Effector memory CD8-positive, alpha-beta T cell (primary cell): ENCODE measurements around the gene LAPTM5.
A peak's percentile ranks its signal among the peaks of the same experiment; 100 is the strongest.

Experiments used
- ATAC-seq: fragments of 150-1000 bp; cut with Tn5 transposase; replicated peaks from 2 replicates; pipeline ENCODE4 v1.10.0; 2021; ENCODE audit warnings: mild to moderate bottlenecking, moderate library complexity
- DNase-seq, 3 experiments: peaks; one replicate each; pipeline ENCODE4 v3.0.0; 2021
- H3K27ac Mint-ChIP-seq, 2 donors: one replicate each; pipeline ENCODE4 v1.8.0; 2022; ENCODE audit warnings: mild to moderate bottlenecking in 2 of 2, mixed read lengths in 2 of 2, moderate library complexity in 2 of 2
- H3K27me3 Mint-ChIP-seq, 2 donors: one replicate each; pipeline ENCODE4 v1.8.0; 2022; ENCODE audit warnings: mixed read lengths in 2 of 2
- H3K36me3 Mint-ChIP-seq: one replicate; pipeline ENCODE4 v1.8.0; 2022; ENCODE audit warnings: mild to moderate bottlenecking, moderate library complexity, mixed read lengths; ENCODE audit not compliant: insufficient read depth
- H3K4me1 Mint-ChIP-seq, 2 donors: one replicate each; pipeline ENCODE4 v1.8.0; 2022; ENCODE audit warnings: low read depth in 2 of 2, mixed read lengths in 2 of 2
- H3K4me3 Mint-ChIP-seq, 2 donors: one replicate each; pipeline ENCODE4 v1.8.0; 2022; ENCODE audit warnings: mild to moderate bottlenecking in 2 of 2, mixed read lengths in 2 of 2, moderate library complexity in 2 of 2
- H3K9me3 Mint-ChIP-seq, 2 donors: one replicate each; pipeline ENCODE4 v1.8.0; 2022; ENCODE audit warnings: mixed read lengths in 2 of 2

LAPTM5 gene

DNA sequence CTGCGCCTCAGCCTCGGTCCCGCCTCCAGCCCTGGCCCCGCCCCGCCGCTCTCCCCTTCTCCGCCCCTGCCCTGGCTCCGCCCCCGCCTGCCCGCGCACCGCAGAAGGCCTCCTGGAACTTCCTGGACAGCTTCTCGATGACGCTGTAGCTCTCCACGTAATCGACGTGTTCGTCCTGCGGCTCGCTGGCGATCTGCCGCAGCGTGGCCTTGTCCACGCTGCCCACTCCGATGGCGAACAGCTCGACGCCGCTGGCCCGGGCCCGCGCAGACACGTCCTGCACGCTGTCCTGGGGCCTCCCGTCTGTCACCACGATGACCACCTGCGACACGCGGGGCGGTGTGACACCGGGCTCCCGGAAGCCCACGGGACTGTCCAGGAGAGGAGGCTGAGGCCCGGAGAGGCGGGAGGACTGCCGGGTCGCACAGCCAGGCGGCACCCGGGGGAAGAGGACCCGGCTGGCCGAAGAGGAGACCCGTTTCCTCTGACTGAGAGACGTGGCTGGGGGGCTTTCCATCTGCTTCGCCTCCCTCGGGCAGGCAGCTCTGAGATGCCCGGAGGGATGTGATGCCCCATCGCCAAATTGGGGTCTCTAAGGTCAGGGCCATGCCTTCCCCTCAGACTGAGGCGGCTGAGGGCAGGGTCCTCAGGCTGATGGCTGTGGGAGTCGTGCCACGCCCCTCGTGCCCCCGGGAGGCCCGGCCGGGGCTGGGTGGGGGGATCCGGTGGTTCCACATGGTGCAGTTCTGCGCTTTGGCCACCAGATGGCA is 38.8 kb downstream of the LAPTM5 start:
- Mint-ChIP-seq H3K27me3 (no peaks in the 10 kb centered on the region), H3K4me1 (peaks cover 6 to 19% of the 10 kb centered on the region in 2 donors), H3K9me3 (no peaks in the 10 kb centered on the region), H3K27ac (peak overlapping the region; percentile 98 to 99), H3K4me3 (peak overlapping the region; percentile 88 to 93), H3K36me3 (peaks cover 31% of the 10 kb centered on the region)
- DNase-seq = peak; percentile 82 to 97 (median 96)
- peak; percentile 68 for ATAC-seq

DNA sequence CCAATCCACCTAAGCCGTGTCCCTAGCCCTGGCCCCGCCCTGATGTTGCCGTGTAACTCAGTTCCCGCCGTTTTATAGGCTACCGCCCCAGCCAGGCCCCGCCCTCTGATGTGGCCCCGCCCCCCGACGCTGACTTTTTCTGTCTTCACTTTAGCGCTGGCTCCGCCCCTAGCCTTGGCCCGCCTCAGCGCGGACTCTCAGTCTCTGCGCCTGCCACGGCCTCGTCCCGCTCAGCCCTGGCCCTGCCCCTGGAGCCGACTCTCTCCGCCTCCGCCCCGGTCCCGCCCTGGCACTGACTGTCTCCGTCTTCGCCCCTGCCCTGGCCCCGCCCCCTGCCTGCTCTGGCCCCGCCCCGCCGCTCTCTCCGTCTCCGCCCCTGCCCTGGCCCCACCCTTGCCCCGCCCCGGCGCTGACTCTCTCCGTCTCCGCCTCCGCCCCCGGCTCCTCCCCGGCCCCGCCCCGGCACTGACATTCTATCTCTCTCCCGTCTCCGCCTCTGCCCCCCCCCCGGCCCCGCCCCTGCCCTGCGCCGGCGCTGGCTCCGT is 39.4 kb downstream of the LAPTM5 start:
- H3K4me1 Mint-ChIP-seq = peaks cover 4 to 18% of the 10 kb centered on the region in 2 donors
- H3K9me3 Mint-ChIP-seq = no peaks in the 10 kb centered on the region
- peaks cover 0 to 3% of the 10 kb centered on the region in 2 donors for H3K27me3 Mint-ChIP-seq
- H3K4me3 Mint-ChIP-seq = peak overlapping the region; percentile 88 to 93
- DNase-seq = peak; percentile 97 to 99 (median 98)
- peak overlapping the region; percentile 98 to 99 for H3K27ac Mint-ChIP-seq
- peak; percentile 82 for ATAC-seq
- H3K36me3 Mint-ChIP-seq = peaks cover 28% of the 10 kb centered on the region

GRCh38 chr1:30716646-30717045 is 40.9 kb downstream of the LAPTM5 start:
- Mint-ChIP-seq H3K9me3 (no peaks in the 10 kb centered on the region), H3K27me3 (peaks cover 10 to 18% of the 10 kb centered on the region in 2 donors), H3K4me3 (peak overlapping the region; percentile 40 to 93), H3K4me1 (peaks cover 4 to 16% of the 10 kb centered on the region in 2 donors), H3K36me3 (peaks cover 26% of the 10 kb centered on the region), H3K27ac (peak overlapping the region in 1 of 2 donors; percentile 15)
- DNase-seq = no peak
- ATAC-seq = no peak

DNA sequence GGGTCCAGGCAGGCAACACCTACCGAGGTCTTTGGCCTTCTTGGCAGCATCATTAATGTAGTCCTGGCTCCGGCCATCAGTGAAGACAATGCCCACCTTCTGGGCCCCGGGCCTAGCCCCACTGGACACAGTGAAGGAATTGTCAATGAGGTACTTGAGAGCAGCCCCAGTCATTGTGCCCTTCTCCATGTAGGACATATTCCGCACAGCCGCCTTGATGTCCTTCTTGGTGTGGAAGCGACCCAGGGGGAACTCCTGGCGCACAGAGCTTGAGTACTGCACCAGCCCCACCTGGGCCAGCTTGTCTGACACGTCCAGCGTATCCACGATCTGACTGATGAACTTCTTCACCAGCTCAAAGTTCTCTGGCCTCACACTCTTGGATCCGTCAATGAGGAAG is 41.7 kb downstream of the LAPTM5 start:
- Mint-ChIP-seq H3K9me3 (no peaks in the 10 kb centered on the region), H3K4me1 (peaks cover 4 to 13% of the 10 kb centered on the region in 2 donors), H3K36me3 (peaks cover 21% of the 10 kb centered on the region), H3K27ac (no peak overlapping the region), H3K4me3 (no peak overlapping the region), H3K27me3 (peaks cover 17 to 21% of the 10 kb centered on the region in 2 donors)
- DNase-seq = no peak
- ATAC-seq = no peak

DNA sequence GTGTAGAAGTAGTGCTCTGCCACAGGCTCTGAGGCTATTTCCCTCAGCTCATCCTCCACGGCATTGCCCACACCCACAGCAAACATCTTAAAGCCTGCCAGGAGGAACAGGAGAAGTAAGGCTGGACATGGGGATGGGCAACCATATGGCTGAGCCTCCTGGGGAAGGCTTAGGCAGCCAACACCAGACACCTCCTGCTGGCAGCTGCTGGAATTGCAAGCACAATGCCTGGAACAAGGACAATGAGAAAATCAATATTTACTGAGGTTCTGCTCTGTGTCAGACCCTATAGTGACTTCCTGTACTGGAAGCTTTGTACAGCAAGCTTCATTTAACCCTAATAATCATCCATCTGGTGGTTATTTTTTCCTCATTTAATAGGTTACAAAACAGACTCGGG is 42.4 kb downstream of the LAPTM5 start:
- H3K27me3 Mint-ChIP-seq = peaks cover 23 to 24% of the 10 kb centered on the region in 2 donors
- no peak overlapping the region for H3K27ac Mint-ChIP-seq
- DNase-seq (no peak), ATAC-seq (no peak)
- H3K4me3 Mint-ChIP-seq = no peak overlapping the region
- H3K4me1 Mint-ChIP-seq = peaks cover 4 to 13% of the 10 kb centered on the region in 2 donors
- H3K9me3 Mint-ChIP-seq = no peaks in the 10 kb centered on the region
- H3K36me3 Mint-ChIP-seq = peaks cover 21% of the 10 kb centered on the region

DNA sequence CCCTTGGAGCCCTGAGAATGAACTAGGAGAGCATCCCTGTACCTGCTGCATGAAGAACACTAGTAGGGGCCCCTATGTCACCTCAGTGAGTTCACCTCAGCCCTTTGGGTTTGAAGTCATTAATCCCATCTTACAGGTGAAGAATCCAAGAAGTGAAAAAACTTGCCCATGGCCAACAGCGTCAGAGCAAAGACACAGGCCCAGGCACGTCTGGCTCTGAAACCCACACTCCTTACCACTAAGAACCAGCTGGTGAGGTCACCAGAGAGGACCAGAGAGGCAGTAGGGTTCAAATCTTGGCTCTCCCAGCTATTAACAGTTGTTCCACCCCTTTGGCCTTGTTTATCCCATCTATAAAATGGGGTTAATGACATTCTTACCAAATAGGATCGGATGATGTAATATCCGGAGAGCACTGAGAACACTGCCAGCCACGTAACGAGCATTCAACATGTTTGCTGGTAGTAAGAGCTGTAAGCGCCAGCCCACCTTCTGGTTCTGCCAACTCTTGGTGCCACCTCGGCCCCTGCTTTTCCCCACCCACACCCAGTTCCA is 43.0 kb downstream of the LAPTM5 start:
- ATAC-seq (no peak), DNase-seq (no peak)
- peaks cover 21% of the 10 kb centered on the region for H3K36me3 Mint-ChIP-seq
- no peak overlapping the region for H3K27ac Mint-ChIP-seq
- peaks cover 4 to 11% of the 10 kb centered on the region in 2 donors for H3K4me1 Mint-ChIP-seq
- H3K4me3 Mint-ChIP-seq = no peak overlapping the region
- H3K9me3 Mint-ChIP-seq = no peaks in the 10 kb centered on the region
- peaks cover 29 to 30% of the 10 kb centered on the region in 2 donors for H3K27me3 Mint-ChIP-seq

- Mint-ChIP-seq H3K9me3 (no peaks in the 10 kb centered on the region), H3K27me3 (peaks cover 35 to 36% of the 10 kb centered on the region in 2 donors), H3K27ac (no peak overlapping the region), H3K4me3 (no peak overlapping the region), H3K4me1 (peaks cover 4 to 8% of the 10 kb centered on the region in 2 donors), H3K36me3 (peaks cover 19% of the 10 kb centered on the region)
- ATAC-seq = no peak
- no peak for DNase-seq
Measured at GRCh38 chr1:30714025-30714424, 43.5 kb downstream of the LAPTM5 start.

DNA sequence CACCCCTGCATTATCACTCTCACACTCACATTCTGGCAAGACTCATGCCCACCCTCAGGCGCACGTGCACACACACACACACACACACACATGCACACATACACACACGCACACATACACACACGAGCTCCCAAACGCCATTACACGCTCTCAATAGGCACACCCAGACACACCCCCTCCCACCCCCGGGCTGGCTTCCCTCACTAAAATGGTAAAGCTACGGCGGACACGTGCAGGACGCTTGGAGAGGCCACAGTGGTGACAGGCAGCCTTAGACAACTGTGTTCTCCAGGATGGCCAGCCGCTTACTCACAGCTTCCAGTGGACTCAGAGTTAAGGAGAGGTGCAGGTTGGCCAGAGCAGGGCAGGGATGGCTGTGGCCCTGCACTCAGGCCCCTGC is 44.3 kb downstream of the LAPTM5 start:
- Mint-ChIP-seq H3K4me3 (no peak overlapping the region), H3K4me1 (peaks cover 4 to 5% of the 10 kb centered on the region in 2 donors), H3K36me3 (peaks cover 12% of the 10 kb centered on the region), H3K27me3 (peaks cover 42 to 43% of the 10 kb centered on the region in 2 donors), H3K27ac (no peak overlapping the region), H3K9me3 (no peaks in the 10 kb centered on the region)
- ATAC-seq (no peak), DNase-seq (no peak)

DNA sequence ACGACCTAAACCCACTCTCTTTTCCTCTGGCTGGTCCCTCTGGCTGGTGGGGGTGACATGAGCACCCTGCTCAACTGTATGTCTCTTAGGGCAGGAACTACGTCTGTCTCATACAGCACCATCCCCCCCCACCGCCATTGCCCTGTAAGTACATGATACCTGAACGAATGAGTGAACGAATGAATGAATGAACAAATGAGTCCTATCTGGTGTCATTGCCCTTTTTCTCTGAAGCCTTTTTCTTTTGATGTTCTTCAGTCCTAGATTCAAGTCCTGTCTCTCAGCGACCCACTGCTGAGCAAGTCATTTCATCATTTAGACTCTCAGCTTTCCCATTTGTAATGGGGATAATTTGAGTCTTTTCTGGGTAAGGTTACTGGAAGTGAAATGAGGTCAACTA is 45.0 kb downstream of the LAPTM5 start:
- H3K4me1 Mint-ChIP-seq = peaks cover 0 to 2% of the 10 kb centered on the region in 2 donors
- H3K4me3 Mint-ChIP-seq = no peak overlapping the region
- ATAC-seq = no peak
- H3K27me3 Mint-ChIP-seq = peaks cover 46 to 50% of the 10 kb centered on the region in 2 donors
- no peak for DNase-seq
- H3K36me3 Mint-ChIP-seq = peaks cover 5% of the 10 kb centered on the region
- no peak overlapping the region for H3K27ac Mint-ChIP-seq
- no peaks in the 10 kb centered on the region for H3K9me3 Mint-ChIP-seq

GRCh38 chr1:30710407-30710806 is 47.2 kb downstream of the LAPTM5 start:
- Mint-ChIP-seq H3K9me3 (no peaks in the 10 kb centered on the region), H3K27ac (no peak overlapping the region), H3K4me3 (no peak overlapping the region), H3K27me3 (peaks cover 46 to 58% of the 10 kb centered on the region in 2 donors), H3K4me1 (peaks cover 0 to 2% of the 10 kb centered on the region in 2 donors), H3K36me3 (no peaks in the 10 kb centered on the region)
- DNase-seq (no peak), ATAC-seq (no peak)

- Mint-ChIP-seq H3K27ac (no peak overlapping the region), H3K27me3 (peaks cover 45 to 58% of the 10 kb centered on the region in 2 donors), H3K36me3 (no peaks in the 10 kb centered on the region), H3K4me3 (no peak overlapping the region), H3K4me1 (peaks cover 0 to 2% of the 10 kb centered on the region in 2 donors), H3K9me3 (no peaks in the 10 kb centered on the region)
- ATAC-seq (no peak), DNase-seq (no peak)
Measured at GRCh38 chr1:30708361-30708728, 49.2 kb downstream of the LAPTM5 start.

DNA sequence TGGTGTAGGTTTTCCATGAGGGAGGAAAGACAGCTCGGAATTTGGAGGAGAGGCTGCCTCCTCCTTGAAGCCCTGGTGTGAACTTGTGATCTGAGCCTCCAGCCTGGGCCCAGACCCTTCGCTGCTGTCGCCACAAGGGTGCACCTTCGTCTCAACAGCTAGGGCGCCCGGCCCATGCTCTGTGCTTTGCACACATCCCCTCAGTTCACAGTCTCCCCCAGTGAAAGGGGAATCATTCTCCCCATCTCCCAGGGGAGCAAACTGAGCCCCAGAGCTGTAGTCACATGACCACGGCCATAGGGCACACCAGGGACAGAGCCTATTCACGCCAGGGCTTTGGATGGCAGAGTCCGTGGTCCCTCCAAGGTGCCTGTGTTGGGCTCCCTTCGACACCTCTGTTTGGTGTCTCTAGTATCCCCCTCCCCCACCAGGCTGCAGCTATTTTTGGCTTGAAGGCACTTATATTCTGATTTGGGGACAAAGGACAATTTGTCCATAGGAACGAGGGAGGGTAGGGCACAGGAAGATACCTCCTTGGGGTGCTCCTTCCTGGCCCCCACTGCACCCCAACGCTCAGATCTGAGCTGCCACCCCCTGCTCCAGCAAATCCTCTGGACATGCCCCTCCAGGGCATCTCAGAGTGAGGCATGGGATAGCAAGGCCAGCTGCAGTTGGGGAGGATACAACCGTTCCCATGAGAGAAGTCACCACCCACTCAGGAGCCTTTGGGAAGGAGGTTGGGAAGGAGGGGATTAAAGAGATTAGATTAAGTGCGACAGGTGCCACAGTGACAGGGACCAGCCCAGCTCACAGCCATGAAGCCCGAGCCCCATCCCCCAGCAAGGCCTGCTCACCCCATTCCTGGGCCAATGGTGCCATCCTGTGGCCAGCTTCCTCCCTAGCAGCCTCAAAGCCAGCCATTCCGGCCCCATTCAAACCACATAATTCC is 49.9 kb downstream of the LAPTM5 start:
- DNase-seq = peak; percentile 35 to 41 (median 40)
- Mint-ChIP-seq H3K4me1 (peaks cover 0 to 2% of the 10 kb centered on the region in 2 donors), H3K27ac (no peak overlapping the region), H3K9me3 (no peaks in the 10 kb centered on the region), H3K4me3 (no peak overlapping the region), H3K36me3 (no peaks in the 10 kb centered on the region), H3K27me3 (peaks cover 38 to 58% of the 10 kb centered on the region in 2 donors)
- ATAC-seq = peak; percentile 77

DNA sequence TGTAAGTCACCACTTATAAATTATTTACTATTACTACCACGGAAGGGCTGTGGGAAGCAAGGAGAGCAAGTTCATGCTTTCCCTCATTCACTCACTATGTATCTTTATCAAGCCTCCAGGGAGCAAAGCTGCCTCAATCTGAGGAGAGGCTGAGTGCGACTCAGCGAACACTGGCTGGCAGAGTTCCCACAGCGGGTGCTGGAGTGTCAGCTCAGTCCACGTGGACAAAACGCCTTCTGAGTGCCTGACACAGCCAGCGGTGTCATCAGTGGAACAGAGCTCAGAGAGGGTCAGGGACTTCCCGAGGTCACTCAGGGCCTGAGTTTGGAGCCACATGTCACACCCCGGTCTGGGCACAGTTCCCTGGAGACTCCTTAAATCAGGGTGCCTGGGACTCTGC is 51.0 kb downstream of the LAPTM5 start:
- Mint-ChIP-seq H3K36me3 (no peaks in the 10 kb centered on the region), H3K27me3 (peaks cover 27 to 48% of the 10 kb centered on the region in 2 donors), H3K4me3 (no peak overlapping the region), H3K4me1 (no peaks in the 10 kb centered on the region), H3K9me3 (no peaks in the 10 kb centered on the region), H3K27ac (no peak overlapping the region)
- DNase-seq (no peak), ATAC-seq (no peak)
